NCI-H2081 treated with DMSO at 0.1 percent for 48 hours (cell line): ENCODE results near the gene PPP2R3B.

Experiments
- DNase-seq: peaks from one replicate; lab custom pipeline; 2025; lab: John Stamatoyannopoulos, UW

PPP2R3B gene

DNA sequence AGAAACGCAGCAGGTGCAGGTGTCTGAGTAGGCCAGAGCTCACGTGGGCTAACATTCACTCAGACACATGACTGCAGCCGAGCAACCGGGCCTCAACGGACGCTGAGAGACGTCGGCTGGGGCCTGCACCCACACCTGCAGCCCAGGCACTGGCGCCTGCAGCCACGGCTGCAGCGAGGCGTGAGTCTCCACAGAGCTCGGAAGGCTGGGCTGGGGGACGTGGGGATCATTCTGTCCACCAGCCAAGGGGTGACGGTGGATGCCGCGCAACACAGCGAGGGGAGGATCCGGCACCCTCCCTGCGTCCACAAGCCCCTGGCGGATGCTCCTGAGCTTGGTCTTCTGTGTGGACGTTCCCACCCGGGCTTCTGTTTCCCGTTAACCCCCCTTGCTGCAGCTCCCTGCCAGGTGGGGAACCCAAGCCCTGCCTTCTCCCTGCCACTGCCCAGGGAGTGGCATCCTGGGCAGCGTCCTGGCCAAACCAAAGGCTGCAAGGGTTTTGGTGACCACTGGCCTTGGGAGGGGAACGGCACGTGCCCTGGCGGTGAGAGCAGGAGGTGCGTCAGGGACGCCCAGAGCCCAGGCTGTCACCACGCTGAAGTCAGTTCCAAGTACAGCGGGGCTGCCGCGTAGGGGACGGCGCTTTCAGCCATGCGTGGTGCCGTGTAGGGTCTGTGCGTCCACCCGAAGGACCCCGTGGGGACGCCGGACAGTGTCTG is 16.3 kb downstream of the PPP2R3B start:
- DNase-seq = no peak

GRCh38 chrX:369563-370101 is 17.1 kb downstream of the PPP2R3B start:
- no peak for DNase-seq

GRCh38 chrX:368811-369562 is 17.7 kb downstream of the PPP2R3B start:
- no peak for DNase-seq

- no peak for DNase-seq
These were observed 18.8 kb downstream of the PPP2R3B start for GRCh38 chrX:367866-368265.

GRCh38 chrX:367349-367748 is 19.4 kb downstream of the PPP2R3B start:
- DNase-seq = no peak

- no peak for DNase-seq
These were observed 22.9 kb downstream of the PPP2R3B start for GRCh38 chrX:363621-364375.

DNA sequence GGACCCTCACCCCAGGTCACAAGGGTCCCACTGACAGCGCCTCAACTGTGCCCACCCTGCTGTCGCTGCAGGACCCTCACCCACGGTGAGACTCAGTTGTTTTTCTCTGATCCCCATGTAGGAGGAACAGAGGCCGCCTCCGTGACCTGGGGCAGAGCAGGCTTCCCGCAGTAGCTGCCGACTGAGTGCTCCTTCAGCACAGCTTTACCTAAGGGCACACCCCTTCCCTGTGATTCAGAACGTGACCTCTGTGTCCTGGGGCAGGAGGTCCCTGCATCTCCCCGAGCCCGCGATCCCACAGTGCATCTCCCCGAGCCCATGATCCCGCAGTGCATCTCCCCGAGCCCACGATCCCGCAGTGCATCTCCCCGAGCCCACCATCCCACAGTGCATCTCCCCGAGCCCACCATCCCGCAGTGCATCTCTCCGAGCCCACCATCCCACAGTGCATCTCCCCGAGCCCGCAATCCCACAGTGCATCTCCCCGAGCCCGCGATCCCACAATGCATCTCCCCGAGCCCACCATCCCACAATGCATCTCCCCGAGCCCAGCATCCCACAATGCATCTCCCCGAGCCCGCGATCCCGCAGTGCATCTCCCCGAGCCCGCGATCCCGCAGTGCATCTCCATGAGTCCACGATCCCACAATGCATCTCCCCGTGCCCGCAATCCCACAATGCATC is 23.6 kb downstream of the PPP2R3B start:
- DNase-seq = no peak

GRCh38 chrX:362351-362750 is 24.4 kb downstream of the PPP2R3B start:
- no peak for DNase-seq

- DNase-seq = no peak
These were observed 25.2 kb downstream of the PPP2R3B start for GRCh38 chrX:361231-362145.

GRCh38 chrX:360496-361150 is 26.1 kb downstream of the PPP2R3B start:
- no peak for DNase-seq

DNA sequence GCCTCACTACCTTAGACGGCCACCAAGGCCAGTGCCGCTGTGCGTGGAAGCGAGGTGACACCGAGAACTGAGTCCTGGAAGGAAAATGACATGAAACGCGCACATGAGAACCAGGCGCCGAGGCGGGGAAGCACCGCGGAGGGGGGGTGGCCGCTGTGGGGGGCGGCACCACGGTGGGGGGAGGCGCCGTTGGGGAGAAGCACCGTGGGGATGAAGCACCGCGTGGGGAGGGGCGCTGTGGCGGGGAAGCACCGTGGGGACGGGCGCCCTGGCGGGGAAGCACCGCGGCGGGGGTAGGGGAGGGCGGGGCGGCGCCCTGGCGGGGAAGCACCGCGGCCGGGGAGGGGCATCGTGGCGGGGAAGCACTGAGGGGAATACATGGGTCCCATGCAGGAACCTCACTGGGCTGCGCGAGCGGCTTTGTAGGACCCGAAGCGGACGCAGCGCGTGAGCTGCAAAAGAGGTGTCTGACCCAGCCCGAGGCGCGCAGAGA is 28.0 kb downstream of the PPP2R3B start:
- DNase-seq = no peak

DNA sequence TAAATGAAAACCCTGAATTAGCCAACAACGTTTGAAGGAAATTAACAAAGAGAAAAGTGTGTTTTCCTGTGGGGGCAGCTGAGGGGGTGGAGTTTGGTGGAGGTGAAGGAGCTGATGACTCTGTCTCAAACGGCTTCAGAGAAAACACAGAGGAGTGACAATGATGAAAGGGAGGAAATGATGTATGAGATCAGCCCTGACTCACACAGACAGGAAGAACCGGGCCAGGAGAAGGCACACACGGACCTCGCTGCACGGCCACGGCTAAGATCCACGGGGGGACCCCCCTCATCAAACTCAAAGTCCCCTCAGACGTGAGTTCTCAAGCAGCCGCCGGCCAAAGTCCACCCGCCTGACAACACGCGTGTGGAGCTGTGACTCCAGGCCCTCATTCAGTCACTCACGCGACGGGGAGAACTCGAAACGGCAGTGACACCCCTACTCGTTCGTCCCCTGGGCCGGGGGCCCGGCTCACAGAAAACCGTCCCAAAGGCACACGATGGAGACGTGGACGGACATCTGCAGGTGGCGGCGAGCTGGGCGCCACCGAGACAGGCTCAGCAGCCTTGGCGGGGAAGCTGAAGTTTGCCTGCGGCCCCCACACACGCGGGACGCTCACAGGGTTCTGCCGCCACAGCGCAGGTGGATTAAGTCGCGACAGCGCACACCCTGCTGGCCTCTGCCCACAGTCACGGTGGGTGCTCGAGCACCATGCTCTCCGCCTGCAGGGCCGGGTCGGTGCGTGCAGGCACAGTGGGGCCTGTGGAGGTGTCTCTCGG is 28.8 kb downstream of the PPP2R3B start:
- DNase-seq = no peak

GRCh38 chrX:357035-357692 is 29.5 kb downstream of the PPP2R3B start:
- no peak for DNase-seq

GRCh38 chrX:356385-357034 is 30.2 kb downstream of the PPP2R3B start:
- DNase-seq = no peak

- DNase-seq = no peak
These were observed 31.2 kb downstream of the PPP2R3B start for GRCh38 chrX:355329-356050.

DNA sequence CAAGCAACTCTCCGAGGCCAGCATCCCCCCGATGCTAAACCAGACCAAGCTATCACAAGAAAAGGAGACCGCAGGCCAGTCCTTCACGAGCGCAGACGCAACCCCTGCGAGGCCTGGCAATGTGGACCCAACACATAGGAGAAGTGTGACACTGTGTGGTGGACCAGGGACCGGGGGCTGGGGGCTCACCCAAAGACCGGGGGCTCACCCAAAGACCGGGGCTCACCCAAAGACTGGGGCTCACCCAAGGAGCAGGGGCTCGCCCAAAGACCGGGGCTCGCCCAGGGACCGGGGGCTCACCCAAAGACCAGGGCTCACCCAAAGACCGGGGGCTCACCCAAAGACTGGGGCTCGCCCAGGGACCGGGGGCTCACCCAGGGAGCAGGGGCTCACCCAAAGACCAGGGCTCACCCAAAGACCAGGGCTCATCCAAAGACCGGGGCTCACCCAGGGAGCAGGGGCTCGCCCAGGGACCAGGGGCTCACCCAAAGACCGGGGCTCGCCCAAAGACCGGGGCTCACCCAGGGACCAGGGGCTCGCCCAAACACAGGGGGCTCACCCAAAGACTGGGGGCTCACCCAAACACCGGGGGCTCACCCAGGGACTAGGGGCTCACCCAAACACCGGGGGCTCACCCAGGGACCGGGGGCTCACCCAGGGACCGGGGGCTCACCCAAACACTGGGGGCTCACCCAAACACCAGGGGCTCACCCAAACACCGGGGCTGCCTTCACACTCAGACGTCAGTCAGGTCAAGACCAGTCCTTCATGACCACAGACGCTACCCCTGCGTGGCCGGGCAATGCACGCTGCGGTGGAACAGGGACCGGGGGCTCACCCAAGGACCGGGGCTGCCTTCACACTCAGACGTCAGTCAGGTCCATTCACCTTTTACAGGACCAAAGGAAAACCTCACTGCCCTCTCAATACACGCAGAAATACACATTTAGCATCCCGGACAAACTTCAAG is 32.9 kb downstream of the PPP2R3B start:
- DNase-seq = no peak
